ENCODE results near the gene BCL11A.

- TF ChIP-seq, protein P1, sequence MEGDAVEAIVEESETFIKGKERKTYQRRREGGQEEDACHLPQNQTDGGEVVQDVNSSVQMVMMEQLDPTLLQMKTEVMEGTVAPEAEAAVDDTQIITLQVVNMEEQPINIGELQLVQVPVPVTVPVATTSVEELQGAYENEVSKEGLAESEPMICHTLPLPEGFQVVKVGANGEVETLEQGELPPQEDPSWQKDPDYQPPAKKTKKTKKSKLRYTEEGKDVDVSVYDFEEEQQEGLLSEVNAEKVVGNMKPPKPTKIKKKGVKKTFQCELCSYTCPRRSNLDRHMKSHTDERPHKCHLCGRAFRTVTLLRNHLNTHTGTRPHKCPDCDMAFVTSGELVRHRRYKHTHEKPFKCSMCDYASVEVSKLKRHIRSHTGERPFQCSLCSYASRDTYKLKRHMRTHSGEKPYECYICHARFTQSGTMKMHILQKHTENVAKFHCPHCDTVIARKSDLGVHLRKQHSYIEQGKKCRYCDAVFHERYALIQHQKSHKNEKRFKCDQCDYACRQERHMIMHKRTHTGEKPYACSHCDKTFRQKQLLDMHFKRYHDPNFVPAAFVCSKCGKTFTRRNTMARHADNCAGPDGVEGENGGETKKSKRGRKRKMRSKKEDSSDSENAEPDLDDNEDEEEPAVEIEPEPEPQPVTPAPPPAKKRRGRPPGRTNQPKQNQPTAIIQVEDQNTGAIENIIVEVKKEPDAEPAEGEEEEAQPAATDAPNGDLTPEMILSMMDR (IDR thresholded peaks at IDR 0.05): no peak
- TF ChIP-seq, protein P2, sequence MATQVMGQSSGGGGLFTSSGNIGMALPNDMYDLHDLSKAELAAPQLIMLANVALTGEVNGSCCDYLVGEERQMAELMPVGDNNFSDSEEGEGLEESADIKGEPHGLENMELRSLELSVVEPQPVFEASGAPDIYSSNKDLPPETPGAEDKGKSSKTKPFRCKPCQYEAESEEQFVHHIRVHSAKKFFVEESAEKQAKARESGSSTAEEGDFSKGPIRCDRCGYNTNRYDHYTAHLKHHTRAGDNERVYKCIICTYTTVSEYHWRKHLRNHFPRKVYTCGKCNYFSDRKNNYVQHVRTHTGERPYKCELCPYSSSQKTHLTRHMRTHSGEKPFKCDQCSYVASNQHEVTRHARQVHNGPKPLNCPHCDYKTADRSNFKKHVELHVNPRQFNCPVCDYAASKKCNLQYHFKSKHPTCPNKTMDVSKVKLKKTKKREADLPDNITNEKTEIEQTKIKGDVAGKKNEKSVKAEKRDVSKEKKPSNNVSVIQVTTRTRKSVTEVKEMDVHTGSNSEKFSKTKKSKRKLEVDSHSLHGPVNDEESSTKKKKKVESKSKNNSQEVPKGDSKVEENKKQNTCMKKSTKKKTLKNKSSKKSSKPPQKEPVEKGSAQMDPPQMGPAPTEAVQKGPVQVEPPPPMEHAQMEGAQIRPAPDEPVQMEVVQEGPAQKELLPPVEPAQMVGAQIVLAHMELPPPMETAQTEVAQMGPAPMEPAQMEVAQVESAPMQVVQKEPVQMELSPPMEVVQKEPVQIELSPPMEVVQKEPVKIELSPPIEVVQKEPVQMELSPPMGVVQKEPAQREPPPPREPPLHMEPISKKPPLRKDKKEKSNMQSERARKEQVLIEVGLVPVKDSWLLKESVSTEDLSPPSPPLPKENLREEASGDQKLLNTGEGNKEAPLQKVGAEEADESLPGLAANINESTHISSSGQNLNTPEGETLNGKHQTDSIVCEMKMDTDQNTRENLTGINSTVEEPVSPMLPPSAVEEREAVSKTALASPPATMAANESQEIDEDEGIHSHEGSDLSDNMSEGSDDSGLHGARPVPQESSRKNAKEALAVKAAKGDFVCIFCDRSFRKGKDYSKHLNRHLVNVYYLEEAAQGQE (IDR thresholded peaks at IDR 0.05; ENCODE audit: insufficient read depth in 1 of 2, low read depth in 2 of 2, low read length in 1 of 2): no peak
- TF ChIP-seq SIN3A (IDR thresholded peaks at IDR 0.05; ENCODE audit: borderline replicate concordance, insufficient read depth, low read depth, low read length) (no peak), POLR2AphosphoS5 (IDR thresholded peaks at IDR 0.05; ENCODE audit: low read depth, low read length) (no peak)
Measured at GRCh38 chr2:60508339-60508917, 45.0 kb downstream of the BCL11A start.
